HG03175 (cell line): ENCODE measurements around the gene SGTA.

Experiments used
- ATAC-seq: cut with Tn5 transposase; IDR thresholded peaks from one replicate; pipeline ENCODE4 v1.9.1; 2021; ENCODE audit warnings: mild to moderate bottlenecking, moderate library complexity; ENCODE audit not compliant: unreplicated experiment

Gene SGTA

GRCh38 chr19:2731181-2731995, 51.7 kb downstream of the SGTA start:
- ATAC-seq, result no peak

- ATAC-seq, result no peak
These were observed 52.9 kb downstream of the SGTA start for GRCh38 chr19:2729943-2730818.

- no peak for ATAC-seq
These were observed 54.2 kb downstream of the SGTA start for GRCh38 chr19:2728783-2729387.

GRCh38 chr19:2727640-2727944, 55.5 kb downstream of the SGTA start:
- ATAC-seq, result no peak

GRCh38 chr19:2726904-2727639, 56.0 kb downstream of the SGTA start:
- ATAC-seq, result no peak

GRCh38 chr19:2726160-2726855, 56.8 kb downstream of the SGTA start:
- no peak for ATAC-seq

- no peak for ATAC-seq
These were observed 58.9 kb downstream of the SGTA start for GRCh38 chr19:2724148-2724557.

GRCh38 chr19:2723747-2724146, 59.3 kb downstream of the SGTA start:
- no peak for ATAC-seq

- ATAC-seq, result no peak
These were observed 59.7 kb downstream of the SGTA start for GRCh38 chr19:2723345-2723715.

- no peak for ATAC-seq
These were observed 60.3 kb downstream of the SGTA start for GRCh38 chr19:2722541-2723344.

GRCh38 chr19:2721570-2722540, 61.2 kb downstream of the SGTA start:
- ATAC-seq, result no peak

GRCh38 chr19:2720777-2721569, 62.1 kb downstream of the SGTA start, which contains the start of gene DIRAS1:
DIRAS1 (minus strand) TSS chr19:2721372; CDS start chr19:2717806, 3,566 bp downstream.
- no peak for ATAC-seq

GRCh38 chr19:2719920-2720776, 62.9 kb downstream of the SGTA start:
- ATAC-seq, result no peak

- no peak for ATAC-seq
These were observed 63.8 kb downstream of the SGTA start for GRCh38 chr19:2719232-2719735.

GRCh38 chr19:2717638-2718541, 65.2 kb downstream of the SGTA start:
- no peak for ATAC-seq
